ENCODE results near the gene SLC22A4. TPM values are rescaled to one million over a fixed set of nuclear protein-coding genes. Genes with fewer than 3 reads are reported as not detected.

Gene SLC22A4
- total RNA-seq, 1 donor from 2014 or later: 0.48 TPM

DNA sequence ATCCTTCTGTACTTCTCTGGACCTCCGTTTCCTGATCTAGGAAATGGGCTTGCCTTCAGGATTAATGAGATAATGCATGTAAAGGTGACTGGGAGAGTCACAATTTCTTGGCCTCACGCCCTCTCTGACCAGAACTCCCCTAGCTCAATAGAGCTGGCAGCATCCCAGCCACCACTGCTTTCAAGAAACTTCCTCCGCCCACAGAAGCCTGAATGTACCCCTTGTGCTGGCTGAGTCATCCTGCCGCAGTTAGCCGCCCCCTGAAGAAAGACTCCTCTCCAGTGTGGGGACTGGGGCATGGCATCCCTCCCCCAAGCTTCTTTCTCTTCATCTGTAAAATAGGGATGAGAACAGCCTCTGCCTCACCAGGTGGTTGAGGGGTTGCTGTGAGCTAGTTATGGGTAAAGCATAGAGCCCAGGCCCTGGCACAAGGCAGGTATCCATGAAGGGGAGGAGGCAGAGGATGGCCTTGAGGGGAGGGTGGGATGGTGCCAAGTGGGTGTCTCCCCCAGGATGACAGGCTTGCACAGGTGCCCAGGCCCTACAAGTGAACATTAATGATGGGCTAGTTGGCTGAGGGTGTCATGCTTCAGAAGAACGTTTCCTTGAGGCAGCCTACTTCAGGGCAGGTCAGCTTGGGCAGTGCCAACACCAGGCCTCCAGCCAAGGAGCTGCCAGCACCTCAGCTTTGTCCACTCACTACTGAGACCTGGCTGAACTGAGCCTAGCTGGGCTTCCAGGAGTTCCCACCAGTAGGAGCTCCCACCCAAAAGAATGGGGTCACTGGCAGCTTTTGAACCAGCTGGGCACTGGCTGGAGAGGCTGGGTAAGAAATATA is 33.3 kb upstream of the SLC22A4 start:
- H3K4me1 Mint-ChIP-seq (ENCODE audit: low read depth): peaks cover 16% of the 10 kb centered on the region

DNA sequence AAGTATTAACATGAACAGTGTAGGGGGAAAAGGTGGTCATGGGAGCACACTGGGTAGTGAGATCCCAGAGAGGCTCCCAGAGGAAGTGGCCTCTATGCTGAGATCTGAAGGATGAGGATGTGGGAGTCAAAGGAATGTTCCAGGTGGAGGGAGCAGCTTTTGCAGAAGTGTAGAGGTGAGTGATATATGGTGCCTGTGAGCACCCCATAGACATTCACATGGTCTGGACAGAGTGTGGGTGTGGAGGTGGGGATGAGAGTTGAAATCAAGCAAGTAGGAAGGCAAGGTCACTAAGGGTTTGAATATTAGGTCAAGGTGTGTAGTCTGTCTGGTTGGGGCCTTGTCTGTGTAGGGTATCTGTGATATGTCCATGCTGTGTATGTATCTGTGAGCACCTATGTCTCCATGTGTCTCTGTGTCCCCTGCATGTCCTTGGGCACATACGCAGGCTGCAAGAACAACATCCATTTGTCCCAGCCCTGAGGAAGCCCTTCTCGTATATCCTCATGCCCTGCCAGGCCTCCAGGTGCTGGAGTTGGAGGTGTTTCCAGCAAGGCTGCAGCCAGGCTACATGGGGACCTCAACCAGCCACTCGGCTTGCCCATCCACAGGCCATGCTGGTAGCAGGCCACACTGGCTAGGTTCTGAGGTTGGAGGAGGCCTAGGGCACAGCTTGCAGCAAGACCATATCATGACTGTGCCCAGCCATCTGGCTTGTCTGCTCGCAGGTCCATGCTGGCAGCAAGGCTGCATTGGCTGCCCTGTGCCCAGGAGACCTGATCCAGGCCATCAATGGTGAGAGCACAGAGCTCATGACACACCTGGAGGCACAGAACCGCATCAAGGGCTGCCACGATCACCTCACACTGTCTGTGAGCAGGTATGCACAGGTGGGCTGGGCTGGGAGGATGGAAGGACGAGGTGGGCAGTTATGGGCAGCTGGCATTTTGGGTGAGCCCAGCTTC is 32.0 kb upstream of the SLC22A4 start:
- H3K4me3 Mint-ChIP-seq (ENCODE audit: low read depth): no peak overlapping the region
- TF ChIP-seq, protein P1, sequence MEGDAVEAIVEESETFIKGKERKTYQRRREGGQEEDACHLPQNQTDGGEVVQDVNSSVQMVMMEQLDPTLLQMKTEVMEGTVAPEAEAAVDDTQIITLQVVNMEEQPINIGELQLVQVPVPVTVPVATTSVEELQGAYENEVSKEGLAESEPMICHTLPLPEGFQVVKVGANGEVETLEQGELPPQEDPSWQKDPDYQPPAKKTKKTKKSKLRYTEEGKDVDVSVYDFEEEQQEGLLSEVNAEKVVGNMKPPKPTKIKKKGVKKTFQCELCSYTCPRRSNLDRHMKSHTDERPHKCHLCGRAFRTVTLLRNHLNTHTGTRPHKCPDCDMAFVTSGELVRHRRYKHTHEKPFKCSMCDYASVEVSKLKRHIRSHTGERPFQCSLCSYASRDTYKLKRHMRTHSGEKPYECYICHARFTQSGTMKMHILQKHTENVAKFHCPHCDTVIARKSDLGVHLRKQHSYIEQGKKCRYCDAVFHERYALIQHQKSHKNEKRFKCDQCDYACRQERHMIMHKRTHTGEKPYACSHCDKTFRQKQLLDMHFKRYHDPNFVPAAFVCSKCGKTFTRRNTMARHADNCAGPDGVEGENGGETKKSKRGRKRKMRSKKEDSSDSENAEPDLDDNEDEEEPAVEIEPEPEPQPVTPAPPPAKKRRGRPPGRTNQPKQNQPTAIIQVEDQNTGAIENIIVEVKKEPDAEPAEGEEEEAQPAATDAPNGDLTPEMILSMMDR (IDR thresholded peaks at IDR 0.05; ENCODE audit: unreplicated experiment): no peak
- no peaks in the 10 kb centered on the region for H3K9me3 Mint-ChIP-seq (ENCODE audit: low read depth)
- H3K27ac Mint-ChIP-seq: no peak overlapping the region
- DNase-seq (ENCODE audit: low spot score, unreplicated experiment): no peak
- H3K27me3 Mint-ChIP-seq: no peaks in the 10 kb centered on the region
- peaks cover 14% of the 10 kb centered on the region for H3K4me1 Mint-ChIP-seq (ENCODE audit: low read depth)
- peaks cover 3% of the 10 kb centered on the region for H3K36me3 Mint-ChIP-seq (ENCODE audit: insufficient read depth)

More for the DNA sequence above, 33.3 kb upstream of the SLC22A4 start:
- Mint-ChIP-seq H3K9me3 (ENCODE audit: low read depth) (no peaks in the 10 kb centered on the region), H3K36me3 (ENCODE audit: insufficient read depth) (peaks cover 3% of the 10 kb centered on the region), H3K27ac (no peak overlapping the region), H3K4me3 (ENCODE audit: low read depth) (no peak overlapping the region), H3K27me3 (no peaks in the 10 kb centered on the region)
- TF ChIP-seq, protein P1 (IDR thresholded peaks at IDR 0.05; ENCODE audit: unreplicated experiment): no peak
- no peak for DNase-seq (ENCODE audit: low spot score, unreplicated experiment)

DNA sequence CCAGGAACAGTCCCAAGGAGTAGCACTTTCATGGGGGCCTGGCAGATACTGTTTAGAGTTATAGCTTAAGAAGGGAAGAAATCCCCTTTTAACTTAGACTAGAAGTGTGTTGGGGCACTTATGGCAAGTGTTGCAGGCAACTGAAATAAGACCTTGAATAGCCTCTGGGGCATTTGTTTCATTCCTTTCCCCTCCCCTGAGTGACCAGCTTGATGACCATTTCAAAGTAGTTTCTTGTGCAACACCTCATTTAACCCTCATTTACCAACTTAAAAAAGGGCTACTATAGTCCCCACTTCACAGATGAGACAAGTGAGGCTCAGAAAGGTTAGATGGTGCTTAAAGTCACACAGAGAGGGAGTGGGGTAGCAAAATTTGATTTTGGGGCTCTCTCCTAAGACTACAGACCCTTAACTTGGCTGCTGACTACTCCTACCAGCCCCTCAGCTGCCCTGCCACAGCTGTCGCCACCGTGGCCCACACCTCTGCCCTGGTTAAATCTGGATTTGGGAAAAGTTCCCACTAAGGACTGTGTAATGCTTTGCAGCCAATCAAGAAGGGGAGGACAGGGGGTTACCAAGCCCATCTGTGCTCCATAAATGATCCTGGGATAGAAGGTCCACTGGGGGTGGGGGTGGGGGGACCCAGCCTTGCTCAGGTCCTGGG is 31.2 kb upstream of the SLC22A4 start:
- no peaks in the 10 kb centered on the region for H3K27me3 Mint-ChIP-seq
- no peak for DNase-seq (ENCODE audit: low spot score, unreplicated experiment)
- H3K4me1 Mint-ChIP-seq (ENCODE audit: low read depth): peaks cover 15% of the 10 kb centered on the region
- no peak overlapping the region for H3K4me3 Mint-ChIP-seq (ENCODE audit: low read depth)
- TF ChIP-seq, protein P1 (IDR thresholded peaks at IDR 0.05; ENCODE audit: unreplicated experiment): no peak
- H3K9me3 Mint-ChIP-seq (ENCODE audit: low read depth): no peaks in the 10 kb centered on the region
- H3K36me3 Mint-ChIP-seq (ENCODE audit: insufficient read depth): peaks cover 3% of the 10 kb centered on the region
- no peak overlapping the region for H3K27ac Mint-ChIP-seq

DNA sequence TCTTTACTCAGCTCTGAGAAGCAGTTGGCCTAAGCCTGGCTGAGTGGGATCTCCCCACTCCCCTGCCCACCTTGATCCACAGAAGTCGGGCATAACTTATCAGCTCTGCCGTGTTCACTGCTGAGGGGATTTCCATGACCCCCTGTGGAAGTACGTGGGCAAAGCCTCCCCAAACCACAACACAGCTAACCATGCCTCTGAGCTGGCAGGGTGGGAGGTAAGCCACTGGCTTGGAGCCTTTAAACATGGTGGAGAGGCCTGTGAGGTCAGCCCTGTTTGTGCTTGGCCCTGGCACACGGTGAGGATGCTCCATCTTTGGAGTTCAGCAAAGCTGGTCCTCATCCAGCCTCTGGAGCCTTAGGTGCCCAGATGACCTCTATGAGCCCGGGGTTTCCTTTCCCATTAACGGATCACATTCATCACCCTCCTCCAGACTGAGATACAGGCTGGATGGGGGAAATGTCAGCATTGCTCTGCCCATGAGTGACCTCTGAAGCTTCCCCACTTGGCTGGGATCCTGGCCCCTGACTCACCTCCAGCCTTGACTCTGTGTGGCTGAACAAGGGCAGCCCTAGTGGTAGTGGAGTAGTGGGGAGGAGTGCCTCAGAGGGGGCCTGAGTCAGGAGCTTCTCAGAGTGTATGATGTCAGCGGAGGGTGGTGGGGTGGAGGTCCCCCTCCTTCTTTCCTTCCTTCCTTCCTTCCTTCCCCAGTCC is 30.5 kb upstream of the SLC22A4 start:
- H3K27me3 Mint-ChIP-seq: no peaks in the 10 kb centered on the region
- H3K4me3 Mint-ChIP-seq (ENCODE audit: low read depth): no peak overlapping the region
- H3K9me3 Mint-ChIP-seq (ENCODE audit: low read depth): no peaks in the 10 kb centered on the region
- peaks cover 3% of the 10 kb centered on the region for H3K36me3 Mint-ChIP-seq (ENCODE audit: insufficient read depth)
- TF ChIP-seq, protein P1 (IDR thresholded peaks at IDR 0.05; ENCODE audit: unreplicated experiment): no peak
- H3K27ac Mint-ChIP-seq: no peak overlapping the region
- H3K4me1 Mint-ChIP-seq (ENCODE audit: low read depth): peaks cover 15% of the 10 kb centered on the region
- no peak for DNase-seq (ENCODE audit: low spot score, unreplicated experiment)

Measured in progenitor cell of endocrine pancreas (in vitro differentiated cells).